ENCODE results near the gene DEPDC7. TPM values are rescaled to one million over a fixed set of nuclear protein-coding genes. Genes with fewer than 3 reads are reported as not detected.

The DEPDC7 gene
- total and polyA plus RNA-seq, 2 of the 4 experiments (the other 2 are of a cell fraction): 7.4 to 9.7 TPM

GRCh38 chr11:33015621-33016551 lies at the start of gene DEPDC7 (continued):
- no peak for TF ChIP-seq CTCF (conservative IDR thresholded peaks at IDR 0.05; ENCODE audit: low read depth, low read length)
- TF ChIP-seq RFX5 (IDR thresholded peaks at IDR 0.05; ENCODE audit: low read depth, low read length): no peak
- TF ChIP-seq RAD21 (IDR thresholded peaks at IDR 0.05; ENCODE audit: low read length): no peak

All from IMR-90 (cell line).